Measurements from ENCODE around the gene CNTNAP5.
A peak's percentile ranks its signal among the peaks of the same experiment; 100 is the strongest.

CNTNAP5 gene

GRCh38 chr2:124001696-124002430 is 23.2 kb upstream of the CNTNAP5 start:
- no peaks in the 10 kb centered on the region for H3K4me1 ChIP-seq (ENCODE audit: control insufficient read depth, insufficient read depth, low read depth, low read length)
- WGBS, result 78% methylated on average over 7 of the region's 11 CpGs
- H3K4me2 ChIP-seq (ENCODE audit: low read length, poor library complexity, severe bottlenecking), result no peak overlapping the region
- no peak overlapping the region for H3K4me3 ChIP-seq (ENCODE audit: insufficient read depth in 1 of 2, low read depth in 1 of 2, low read length in 2 of 2)
- H3K9ac ChIP-seq (ENCODE audit: low read length), result no peak overlapping the region
- DNase-seq, result no peak
- no peak overlapping the region for H3K14ac ChIP-seq (ENCODE audit: low read length in 2 of 2)
- H3K23ac ChIP-seq (ENCODE audit: low read length in 2 of 2), result no peak overlapping the region
- no peaks in the 10 kb centered on the region for H3K36me3 ChIP-seq (ENCODE audit: control insufficient read depth in 1 of 2, insufficient read depth in 2 of 2, low read depth in 1 of 2, low read length in 2 of 2)
- H4K91ac ChIP-seq (ENCODE audit: low read length), result no peak overlapping the region
- no peak overlapping the region for H2BK15ac ChIP-seq (ENCODE audit: low read depth, poor library complexity, severe bottlenecking)
- no peak overlapping the region for H3K27ac ChIP-seq (ENCODE audit: low read length, poor library complexity, severe bottlenecking)
- no peak overlapping the region for H2AFZ ChIP-seq (ENCODE audit: low read depth, low read length)
- no peaks in the 10 kb centered on the region for H3K9me3 ChIP-seq (ENCODE audit: control insufficient read depth, low read length)
- no peak overlapping the region for H3K18ac ChIP-seq (ENCODE audit: low read depth in 1 of 2, low read length in 2 of 2)
- no peaks in the 10 kb centered on the region for H3K79me1 ChIP-seq (replicated peaks; ENCODE audit: low read length, poor library complexity, severe bottlenecking)
- no peak overlapping the region for H2BK120ac ChIP-seq (ENCODE audit: low read depth, low read length)
- H3K4ac ChIP-seq (ENCODE audit: low read depth in 1 of 2, low read length in 2 of 2), result no peak overlapping the region
- H4K8ac ChIP-seq (ENCODE audit: low read length), result no peak overlapping the region
- H2AK5ac ChIP-seq (ENCODE audit: low read length, severe bottlenecking), result no peak overlapping the region
- no peaks in the 10 kb centered on the region for H3K27me3 ChIP-seq (ENCODE audit: control insufficient read depth in 1 of 2, insufficient read depth in 1 of 2, low read length in 2 of 2)
- no peak overlapping the region for H2BK12ac ChIP-seq (ENCODE audit: low read length in 2 of 2)
- no peak overlapping the region for H2BK5ac ChIP-seq (ENCODE audit: low read depth, low read length, poor library complexity, severe bottlenecking)

- Histone ChIP-seq H2BK12ac (ENCODE audit: low read length in 2 of 2) (no peak overlapping the region), H2BK5ac (ENCODE audit: low read depth, low read length, poor library complexity, severe bottlenecking) (no peak overlapping the region), H3K4me1 (ENCODE audit: control insufficient read depth, insufficient read depth, low read depth, low read length) (no peaks in the 10 kb centered on the region), H3K36me3 (ENCODE audit: control insufficient read depth in 1 of 2, insufficient read depth in 2 of 2, low read depth in 1 of 2, low read length in 2 of 2) (no peaks in the 10 kb centered on the region), H3K9ac (ENCODE audit: low read length) (no peak overlapping the region), H4K8ac (ENCODE audit: low read length) (no peak overlapping the region), H3K4ac (ENCODE audit: low read depth in 1 of 2, low read length in 2 of 2) (no peak overlapping the region), H3K9me3 (ENCODE audit: control insufficient read depth, low read length) (no peaks in the 10 kb centered on the region), H2AFZ (ENCODE audit: low read depth, low read length) (no peak overlapping the region), H3K27me3 (ENCODE audit: control insufficient read depth in 1 of 2, insufficient read depth in 1 of 2, low read length in 2 of 2) (peaks cover 3 to 5% of the 10 kb centered on the region in 2 experiments), H3K18ac (ENCODE audit: low read depth in 1 of 2, low read length in 2 of 2) (no peak overlapping the region), H3K79me1 (replicated peaks; ENCODE audit: low read length, poor library complexity, severe bottlenecking) (no peaks in the 10 kb centered on the region), H4K91ac (ENCODE audit: low read length) (no peak overlapping the region), H2BK120ac (ENCODE audit: low read depth, low read length) (no peak overlapping the region), H3K27ac (ENCODE audit: low read length, poor library complexity, severe bottlenecking) (no peak overlapping the region), H3K4me2 (ENCODE audit: low read length, poor library complexity, severe bottlenecking) (no peak overlapping the region), H3K4me3 (ENCODE audit: insufficient read depth in 1 of 2, low read depth in 1 of 2, low read length in 2 of 2) (no peak overlapping the region), H3K23ac (ENCODE audit: low read length in 2 of 2) (no peak overlapping the region), H2BK15ac (ENCODE audit: low read depth, poor library complexity, severe bottlenecking) (no peak overlapping the region), H2AK5ac (ENCODE audit: low read length, severe bottlenecking) (no peak overlapping the region), H3K14ac (ENCODE audit: low read length in 2 of 2) (no peak overlapping the region)
- no peak for DNase-seq
These were observed 6.2 kb upstream of the CNTNAP5 start for GRCh38 chr2:124018890-124019289.

GRCh38 chr2:124024561-124025170 is 421 bp upstream of the CNTNAP5 start:
- Histone ChIP-seq H2BK12ac (ENCODE audit: low read length in 2 of 2) (no peak overlapping the region), H3K4ac (ENCODE audit: low read depth in 1 of 2, low read length in 2 of 2) (no peak overlapping the region), H3K14ac (ENCODE audit: low read length in 2 of 2) (no peak overlapping the region), H3K4me3 (ENCODE audit: insufficient read depth in 1 of 2, low read depth in 1 of 2, low read length in 2 of 2) (no peak overlapping the region), H2BK120ac (ENCODE audit: low read depth, low read length) (no peak overlapping the region), H3K4me1 (ENCODE audit: control insufficient read depth, insufficient read depth, low read depth, low read length) (peaks cover 6% of the 10 kb centered on the region), H3K4me2 (ENCODE audit: low read length, poor library complexity, severe bottlenecking) (peak overlapping the region; percentile 57), H2BK5ac (ENCODE audit: low read depth, low read length, poor library complexity, severe bottlenecking) (no peak overlapping the region), H4K8ac (ENCODE audit: low read length) (no peak overlapping the region), H3K79me1 (replicated peaks; ENCODE audit: low read length, poor library complexity, severe bottlenecking) (no peaks in the 10 kb centered on the region), H3K27me3 (ENCODE audit: control insufficient read depth in 1 of 2, insufficient read depth in 1 of 2, low read length in 2 of 2) (peaks cover 26 to 34% of the 10 kb centered on the region in 2 experiments), H2BK15ac (ENCODE audit: low read depth, poor library complexity, severe bottlenecking) (no peak overlapping the region), H3K23ac (ENCODE audit: low read length in 2 of 2) (no peak overlapping the region), H3K36me3 (ENCODE audit: control insufficient read depth in 1 of 2, insufficient read depth in 2 of 2, low read depth in 1 of 2, low read length in 2 of 2) (no peaks in the 10 kb centered on the region), H3K9me3 (ENCODE audit: control insufficient read depth, low read length) (no peaks in the 10 kb centered on the region), H2AK5ac (ENCODE audit: low read length, severe bottlenecking) (no peak overlapping the region), H4K91ac (ENCODE audit: low read length) (no peak overlapping the region), H3K9ac (ENCODE audit: low read length) (no peak overlapping the region), H2AFZ (ENCODE audit: low read depth, low read length) (no peak overlapping the region), H3K27ac (ENCODE audit: low read length, poor library complexity, severe bottlenecking) (no peak overlapping the region), H3K18ac (ENCODE audit: low read depth in 1 of 2, low read length in 2 of 2) (no peak overlapping the region)
- 2% methylated on average over 32 of the region's 36 CpGs for WGBS
- no peak for DNase-seq

- Histone ChIP-seq H3K4ac (ENCODE audit: low read depth in 1 of 2, low read length in 2 of 2) (no peak overlapping the region), H3K4me3 (ENCODE audit: insufficient read depth in 1 of 2, low read depth in 1 of 2, low read length in 2 of 2) (no peak overlapping the region), H2BK15ac (ENCODE audit: low read depth, poor library complexity, severe bottlenecking) (no peak overlapping the region), H2BK120ac (ENCODE audit: low read depth, low read length) (no peak overlapping the region), H2BK5ac (ENCODE audit: low read depth, low read length, poor library complexity, severe bottlenecking) (no peak overlapping the region), H3K23ac (ENCODE audit: low read length in 2 of 2) (no peak overlapping the region), H3K9me3 (ENCODE audit: control insufficient read depth, low read length) (no peaks in the 10 kb centered on the region), H3K27me3 (ENCODE audit: control insufficient read depth in 1 of 2, insufficient read depth in 1 of 2, low read length in 2 of 2) (peaks cover 26 to 34% of the 10 kb centered on the region in 2 experiments), H3K79me1 (replicated peaks; ENCODE audit: low read length, poor library complexity, severe bottlenecking) (no peaks in the 10 kb centered on the region), H3K4me2 (ENCODE audit: low read length, poor library complexity, severe bottlenecking) (no peak overlapping the region), H3K18ac (ENCODE audit: low read depth in 1 of 2, low read length in 2 of 2) (no peak overlapping the region), H3K9ac (ENCODE audit: low read length) (no peak overlapping the region), H2BK12ac (ENCODE audit: low read length in 2 of 2) (no peak overlapping the region), H3K36me3 (ENCODE audit: control insufficient read depth in 1 of 2, insufficient read depth in 2 of 2, low read depth in 1 of 2, low read length in 2 of 2) (no peaks in the 10 kb centered on the region), H4K91ac (ENCODE audit: low read length) (no peak overlapping the region), H3K27ac (ENCODE audit: low read length, poor library complexity, severe bottlenecking) (no peak overlapping the region), H3K14ac (ENCODE audit: low read length in 2 of 2) (no peak overlapping the region), H2AK5ac (ENCODE audit: low read length, severe bottlenecking) (no peak overlapping the region), H3K4me1 (ENCODE audit: control insufficient read depth, insufficient read depth, low read depth, low read length) (peaks cover 6% of the 10 kb centered on the region), H4K8ac (ENCODE audit: low read length) (no peak overlapping the region), H2AFZ (ENCODE audit: low read depth, low read length) (no peak overlapping the region)
- no peak for DNase-seq
- WGBS, result 57% methylated on average over 14 of the region's 14 CpGs
These were observed 876 bp downstream of the CNTNAP5 start for GRCh38 chr2:124025891-124026434.
